ENCODE data around the gene MELK. TPM values are rescaled to one million over a fixed set of nuclear protein-coding genes. Genes with fewer than 3 reads are reported as not detected.

Gene MELK
- total and polyA plus RNA-seq, 3 donors from 2014 or later = 15.2 to 19.2 (median 18.8) TPM

GRCh38 chr9:36720043-36720442 is 147.3 kb downstream of the MELK start:
- no peaks in the 10 kb centered on the region for H3K9me3 ChIP-seq
- H3K36me3 ChIP-seq (ENCODE audit: low read depth, missing control alignments) = no peaks in the 10 kb centered on the region
- no peak overlapping the region for H3K4me3 ChIP-seq
- H3K27ac ChIP-seq = no peak overlapping the region
- no peak for DNase-seq
- H3K4me1 ChIP-seq = no peaks in the 10 kb centered on the region
- 88 to 90% methylated on average over 8 to 9 of the region's 9 CpGs for WGBS, 2 donors
- H3K27me3 ChIP-seq = no peaks in the 10 kb centered on the region
- intact Hi-C loops (cut with DNase I; ENCODE audit: low total_unique reads) = no loop called here
- TF ChIP-seq POLR2A (IDR thresholded peaks at IDR 0.05) (no peak), CTCF (IDR thresholded peaks at IDR 0.05) (no peak)

- Histone ChIP-seq H3K4me3 (no peak overlapping the region), H3K36me3 (ENCODE audit: low read depth, missing control alignments) (no peaks in the 10 kb centered on the region), H3K27ac (no peak overlapping the region), H3K4me1 (no peaks in the 10 kb centered on the region), H3K9me3 (no peaks in the 10 kb centered on the region), H3K27me3 (no peaks in the 10 kb centered on the region)
- no peak for TF ChIP-seq POLR2A (IDR thresholded peaks at IDR 0.05)
- intact Hi-C loops (cut with DNase I; ENCODE audit: low total_unique reads) = no loop called here
- WGBS, 2 donors = 82% methylated on average over 8 of the region's 8 CpGs
- no peak for DNase-seq
Observed at GRCh38 chr9:36721846-36722588, 149.3 kb downstream of the MELK start.

- intact Hi-C loops (cut with DNase I; ENCODE audit: low total_unique reads) = no loop called here
- 46 to 67% methylated on average over 1 to 3 of the region's 3 CpGs for WGBS, 2 donors
- H3K27me3 ChIP-seq = no peaks in the 10 kb centered on the region
- no peaks in the 10 kb centered on the region for H3K36me3 ChIP-seq (ENCODE audit: low read depth, missing control alignments)
- H3K27ac ChIP-seq = no peak overlapping the region
- no peak for DNase-seq
- no peak for TF ChIP-seq CTCF (IDR thresholded peaks at IDR 0.05)
- no peak for TF ChIP-seq POLR2A (IDR thresholded peaks at IDR 0.05)
- peaks cover 7% of the 10 kb centered on the region for H3K4me1 ChIP-seq
- no peaks in the 10 kb centered on the region for H3K9me3 ChIP-seq
- no peak overlapping the region for H3K4me3 ChIP-seq
Observed at GRCh38 chr9:36725777-36726356, 153.2 kb downstream of the MELK start.

Other genes starting within 250 kb of the MELK start
- 100 to 1,000 TPM; 116 to 117 TPM for gene RNF38, start 172.6 kb upstream of the MELK start, total RNA-seq
- gene RNF38, start 172.6 kb upstream of the MELK start, polyA plus RNA-seq (ENCODE audit: insufficient read depth, low read depth, low replicate concordance) = 197 TPM

Measured in testis (tissue), 3 donors.